GM21381 (cell line): Measurements from ENCODE around the gene UBE2E1.

Experiments
- ATAC-seq: cut with Tn5 transposase; IDR thresholded peaks from one replicate; pipeline ENCODE4 v1.9.1; 2021; ENCODE audit warnings: mild to moderate bottlenecking, moderate library complexity; ENCODE audit not compliant: unreplicated experiment

The UBE2E1 gene

DNA sequence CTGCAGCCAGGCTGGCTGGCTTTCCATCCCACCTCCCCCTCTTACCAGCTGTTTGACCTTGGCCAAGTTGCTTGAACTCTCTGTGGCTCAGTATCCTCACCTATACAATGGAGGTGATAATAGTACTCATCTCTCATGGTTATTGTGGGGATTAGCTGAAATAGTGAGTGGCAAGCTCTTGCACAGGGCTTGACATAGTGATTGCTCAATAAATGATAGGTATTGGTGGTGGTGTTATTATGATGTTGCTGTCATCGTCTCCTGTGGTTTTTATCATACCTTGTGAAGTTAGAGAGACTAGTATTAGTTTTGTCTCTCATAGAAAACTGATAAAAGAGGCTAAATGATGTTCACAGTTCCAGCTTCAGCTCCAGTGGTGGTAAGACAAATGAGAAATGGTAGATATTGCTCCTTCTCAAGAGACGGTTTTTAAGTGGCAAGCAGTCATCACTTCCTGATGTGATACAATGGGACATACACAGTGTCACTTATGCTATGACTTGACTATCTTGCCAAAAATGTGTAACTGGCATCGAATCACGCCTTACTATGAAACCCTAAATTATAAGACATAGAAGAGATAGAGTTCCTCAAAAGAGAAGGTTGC lies 12.1 kb upstream of the UBE2E1 start:
- ATAC-seq: no peak

DNA sequence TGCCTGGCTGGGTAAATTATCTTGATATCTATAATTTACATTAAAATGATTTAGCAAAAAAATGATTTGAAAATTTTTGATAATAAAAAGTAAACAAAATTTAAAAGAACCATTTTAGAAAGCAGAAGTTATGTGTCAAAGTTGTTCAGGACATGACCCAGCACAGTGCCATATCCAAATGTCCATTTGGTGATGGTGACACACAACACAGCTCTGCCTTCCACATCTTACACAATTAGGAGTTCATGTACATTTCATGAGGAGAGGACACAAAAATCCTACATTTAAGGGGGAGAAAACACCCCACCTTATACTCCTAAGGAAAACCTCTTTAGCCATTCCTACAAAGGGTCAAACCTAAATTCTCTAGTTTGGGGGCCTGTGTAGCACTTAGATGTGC lies 10.7 kb upstream of the UBE2E1 start:
- no peak for ATAC-seq

DNA sequence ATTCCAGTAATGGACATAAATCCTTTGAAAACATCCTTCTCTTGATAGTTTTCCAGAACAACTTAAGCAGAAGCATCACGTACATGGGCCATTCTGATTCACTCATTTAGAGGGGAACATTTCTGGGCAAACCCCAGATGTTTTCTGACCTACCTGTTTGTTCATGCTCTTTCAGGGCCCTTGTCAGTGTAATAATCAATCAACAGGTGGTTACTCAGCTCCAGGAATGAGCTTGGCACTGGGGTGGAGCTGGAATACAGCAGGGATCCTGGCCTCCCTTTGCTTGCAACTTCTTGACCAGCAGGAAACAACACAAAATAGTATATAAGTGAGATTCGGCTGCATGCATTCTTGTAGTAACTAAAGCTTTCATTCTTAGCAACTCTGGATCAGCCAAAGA lies 9.2 kb upstream of the UBE2E1 start:
- ATAC-seq: no peak

DNA sequence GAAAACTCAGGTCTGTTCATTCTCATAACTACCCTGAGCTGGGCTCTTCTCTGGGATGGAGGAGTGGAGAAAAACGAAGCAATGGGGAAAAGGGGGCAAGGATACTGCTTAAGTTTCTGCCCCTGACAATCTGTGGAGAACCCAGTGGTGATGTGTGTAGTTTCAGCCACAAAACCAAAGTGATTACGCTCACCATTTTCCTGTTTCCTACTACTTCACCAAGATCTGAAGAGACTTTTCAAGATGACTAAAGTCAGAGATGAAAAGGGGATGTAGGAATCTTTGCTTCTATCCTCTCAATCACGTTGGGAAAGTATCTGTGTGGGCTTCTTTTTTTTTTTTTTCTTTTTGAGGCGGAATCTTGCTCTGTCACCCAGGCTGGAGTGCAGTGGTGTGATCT lies 8.3 kb upstream of the UBE2E1 start:
- peak; percentile 92 for ATAC-seq

DNA sequence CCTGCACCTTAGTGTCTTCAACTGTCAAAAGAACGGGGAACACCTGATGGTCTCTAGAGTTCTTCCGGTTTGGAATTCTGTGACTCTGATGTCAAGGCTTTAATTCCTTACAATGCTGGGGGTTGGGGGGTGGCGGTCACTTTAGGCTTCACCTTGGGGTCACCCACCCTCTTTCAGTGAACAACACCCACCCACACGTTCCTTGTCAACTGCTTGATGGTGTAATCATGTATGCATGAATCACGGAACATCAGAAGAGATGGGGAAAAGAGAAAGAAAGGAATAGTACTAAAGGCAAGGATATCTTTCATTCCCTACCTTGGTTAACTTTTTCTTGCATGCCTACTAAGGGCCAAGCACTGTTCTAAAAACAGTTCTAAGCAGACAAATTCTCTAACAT lies 7.3 kb upstream of the UBE2E1 start:
- ATAC-seq: no peak

DNA sequence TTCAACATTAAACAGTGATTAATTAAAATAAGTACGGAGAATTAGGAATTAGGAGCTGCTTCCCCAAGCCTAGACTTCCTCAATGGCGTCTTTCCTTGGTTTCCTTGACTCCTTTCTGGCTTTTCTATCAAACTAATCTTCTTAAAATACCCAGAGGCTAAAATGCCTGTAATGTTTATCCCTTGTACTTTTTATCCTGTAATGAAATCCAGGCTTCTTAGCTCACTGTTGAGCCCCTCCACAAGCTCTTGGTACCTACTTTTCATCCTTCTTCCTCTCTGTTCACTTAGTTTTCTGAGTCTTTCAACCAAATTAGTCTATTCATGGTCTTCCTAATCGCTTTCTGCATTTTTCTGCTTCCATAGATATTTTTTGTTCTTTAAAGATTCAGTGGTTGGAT lies 6.9 kb upstream of the UBE2E1 start:
- ATAC-seq: no peak

DNA sequence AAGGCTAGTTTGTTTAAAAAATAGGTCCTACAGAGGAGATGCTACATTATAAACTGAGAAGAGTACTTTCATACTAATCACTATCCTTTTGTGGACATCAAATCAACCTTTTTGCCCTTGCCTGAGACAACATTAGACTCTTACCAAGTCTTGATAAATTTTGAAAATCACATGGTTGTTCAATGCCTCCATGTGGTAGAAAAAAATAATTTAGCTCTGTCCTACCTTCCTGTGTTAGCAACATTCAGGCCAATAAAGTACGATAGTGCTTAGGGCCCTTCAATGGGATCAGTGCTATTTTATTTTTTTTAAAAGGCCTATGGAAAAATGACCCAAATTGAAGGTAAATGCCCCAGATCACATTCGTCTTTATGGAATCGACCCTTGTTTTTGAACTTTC lies 5.0 kb upstream of the UBE2E1 start:
- no peak for ATAC-seq

DNA sequence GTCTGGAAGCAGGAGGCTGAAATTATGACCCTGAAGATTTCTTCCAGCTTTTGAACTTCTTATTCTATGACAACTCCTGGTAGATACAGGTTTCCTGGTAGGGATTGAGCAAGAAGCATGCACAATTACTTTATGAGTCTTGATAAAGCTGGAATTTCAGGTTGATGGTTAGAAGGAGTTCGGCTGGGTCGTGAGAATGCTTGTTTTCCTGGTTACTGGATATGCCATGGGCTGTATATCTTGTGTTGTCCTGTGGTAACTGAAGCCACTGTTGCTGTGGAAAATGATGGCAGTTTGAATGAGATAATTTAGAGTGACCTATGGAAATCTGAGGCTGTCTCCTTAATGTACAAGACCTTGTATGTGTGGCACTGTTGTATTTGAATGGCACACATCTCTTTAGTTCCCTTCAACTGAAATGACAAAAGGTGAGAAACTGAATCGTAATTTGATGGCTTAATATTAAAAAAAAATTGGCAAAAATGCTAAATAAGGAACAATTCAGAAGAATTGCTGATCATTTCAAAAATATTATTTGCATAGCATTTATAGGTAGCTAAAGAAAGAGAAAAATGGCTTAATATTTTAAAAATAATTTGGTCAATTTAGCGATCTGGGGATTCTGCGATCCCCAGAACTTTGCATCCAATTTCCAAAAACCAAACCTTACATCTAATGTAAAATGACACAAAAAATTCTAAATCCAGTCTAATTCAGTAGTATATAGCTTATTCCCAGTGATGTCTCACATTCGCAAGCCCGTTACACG lies 1.1 kb upstream of the UBE2E1 start:
- ATAC-seq: no peak

DNA sequence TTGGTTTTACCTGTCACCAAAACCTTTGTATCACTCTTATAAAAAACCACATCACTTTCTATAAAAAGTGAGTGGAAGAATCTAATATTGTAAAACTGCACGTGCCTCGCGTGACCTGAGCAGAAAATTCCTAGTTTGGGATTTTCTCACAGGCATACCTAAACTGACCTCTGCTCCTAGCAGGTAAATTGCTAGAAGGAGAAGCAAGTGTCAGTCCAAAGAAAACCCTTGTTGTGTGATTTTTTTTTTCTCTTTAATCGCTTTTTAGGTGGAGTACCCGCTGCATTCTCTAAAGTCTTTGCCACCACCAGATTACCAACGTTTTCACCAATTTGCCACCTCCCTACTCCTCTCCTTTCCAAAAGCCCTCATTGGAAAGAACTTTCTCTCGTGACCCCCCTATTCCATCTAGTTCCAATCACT lies 534 bp upstream of the UBE2E1 start:
- no peak for ATAC-seq

DNA sequence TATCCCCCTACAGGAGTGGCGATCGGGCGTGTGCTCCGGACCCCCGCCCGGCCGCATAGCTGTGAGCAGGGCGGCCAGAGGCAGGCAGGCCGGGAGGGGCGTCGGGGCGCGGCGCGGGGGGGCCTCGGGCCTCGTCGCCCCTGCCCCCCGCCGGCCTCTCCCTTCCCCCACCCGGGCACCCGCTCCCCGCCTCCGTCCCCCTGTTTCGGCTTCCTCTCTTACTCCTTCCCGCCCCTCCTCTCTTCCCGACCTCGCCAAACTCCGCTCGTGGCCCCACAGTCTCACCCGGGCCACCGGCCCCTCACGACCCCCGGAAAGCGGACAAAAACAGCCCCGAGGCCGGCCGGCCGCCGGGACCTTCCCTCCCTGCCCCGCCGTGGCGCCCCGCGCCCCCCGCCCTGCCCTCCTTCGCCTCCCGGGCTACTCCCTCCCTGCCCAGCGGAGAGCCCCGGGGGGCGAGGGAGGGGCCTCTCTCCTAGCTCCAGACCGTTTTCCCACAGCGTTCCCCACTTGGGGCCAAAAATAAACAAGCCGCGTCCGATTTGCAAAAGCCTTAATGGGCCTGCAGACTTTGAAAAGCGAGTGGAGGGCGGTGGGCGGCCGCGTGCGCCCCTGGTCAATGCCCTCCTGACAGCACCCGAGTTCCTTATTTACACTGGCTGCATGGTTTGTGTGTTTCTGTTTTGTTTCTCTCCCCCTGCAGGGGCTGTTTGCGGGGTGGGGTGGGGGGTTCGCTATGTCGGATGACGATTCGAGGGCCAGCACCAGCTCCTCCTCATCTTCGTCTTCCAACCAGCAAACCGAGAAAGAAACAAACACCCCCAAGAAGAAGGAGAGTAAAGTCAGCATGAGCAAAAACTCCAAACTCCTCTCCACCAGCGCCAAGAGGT lies 1.0 kb downstream of the UBE2E1 start:
- peak; percentile 2 for ATAC-seq

DNA sequence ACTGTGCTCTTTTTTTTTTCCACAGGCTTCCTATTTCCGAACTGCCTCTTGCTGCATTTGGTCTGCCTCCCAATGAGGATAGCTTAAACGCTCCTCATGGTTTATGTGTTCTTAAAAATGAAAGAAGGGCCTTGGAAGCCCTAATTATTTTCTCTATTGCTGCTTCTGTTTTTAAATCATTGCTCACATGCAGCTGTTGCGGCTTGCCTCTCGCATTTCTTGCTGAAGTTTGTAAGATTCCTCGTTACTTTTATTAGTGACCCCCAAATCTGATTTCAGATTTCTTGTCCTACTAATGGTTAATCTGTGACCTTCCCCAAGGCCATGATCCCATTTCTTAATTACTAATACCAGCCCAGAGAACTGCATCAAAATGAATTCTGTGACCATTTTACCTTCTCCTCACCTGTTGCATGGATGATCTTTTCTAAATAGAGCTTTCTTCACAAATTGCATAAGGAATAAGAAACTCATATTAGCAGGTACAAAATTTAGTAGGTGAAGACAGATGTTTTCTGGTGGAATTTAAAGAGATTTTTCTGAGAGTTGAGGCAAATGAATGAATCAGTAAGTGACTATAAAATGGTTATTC lies 1.8 kb downstream of the UBE2E1 start:
- ATAC-seq: no peak

DNA sequence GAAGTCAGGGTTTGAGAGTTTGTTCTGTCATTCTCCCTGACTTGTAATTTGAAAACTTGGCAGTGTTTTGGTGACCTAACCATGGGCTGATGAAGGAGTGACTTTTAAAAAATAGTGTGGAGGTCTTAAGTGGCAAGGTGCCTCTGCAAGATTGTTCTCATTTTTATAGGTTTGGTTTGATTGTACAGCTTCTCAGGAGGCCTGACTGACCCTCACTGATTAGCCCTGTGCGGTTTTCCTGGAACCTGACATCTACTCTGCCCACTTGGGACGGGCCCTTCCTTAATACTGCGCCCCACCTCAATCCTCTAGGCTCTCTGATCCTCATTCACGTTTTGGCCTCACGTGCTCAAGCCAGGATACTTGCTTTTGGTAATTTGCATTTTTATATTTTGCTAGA lies 2.8 kb downstream of the UBE2E1 start:
- ATAC-seq: no peak

DNA sequence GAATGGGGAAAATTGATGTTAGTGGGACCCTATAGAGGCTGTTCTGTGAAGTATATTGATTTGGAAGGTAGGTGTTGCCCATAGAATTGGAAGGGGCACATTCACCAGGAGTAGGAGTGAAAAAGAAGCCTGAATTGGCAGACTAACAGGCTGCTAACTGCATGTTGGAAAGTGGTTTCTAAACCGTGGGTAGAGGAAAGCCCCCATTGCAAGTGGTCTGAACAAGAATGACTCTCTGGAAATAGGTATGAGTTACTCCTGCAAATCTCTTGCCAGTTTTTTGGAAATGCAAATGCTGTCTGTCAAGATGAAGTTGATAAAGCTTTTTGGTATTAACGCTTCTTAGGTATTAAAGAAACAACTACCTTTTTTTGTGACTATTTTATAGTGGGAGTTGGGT lies 3.5 kb downstream of the UBE2E1 start:
- no peak for ATAC-seq

DNA sequence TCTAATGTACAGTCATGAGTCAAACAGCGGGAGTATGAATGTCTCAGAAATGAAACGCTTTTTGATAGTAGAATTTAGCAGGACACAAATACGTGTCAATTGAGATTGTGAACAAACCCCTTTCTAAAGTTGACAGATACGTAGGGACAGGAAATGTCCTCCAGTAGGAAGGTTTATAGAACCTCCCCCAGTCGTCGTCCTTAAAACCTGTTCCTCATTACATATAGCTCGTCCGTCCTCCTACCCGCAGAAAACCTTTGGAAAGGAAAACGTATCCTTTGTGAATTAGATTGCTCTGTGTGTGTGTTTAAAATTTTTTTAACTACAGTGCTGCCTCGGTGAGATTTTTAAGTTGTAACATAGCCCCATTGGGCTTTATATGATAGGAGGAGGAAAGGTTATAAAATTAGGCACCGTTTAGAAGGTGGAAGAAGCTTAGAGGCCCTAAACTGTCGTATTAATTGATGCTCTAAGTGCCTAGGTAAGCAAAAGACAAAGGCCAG lies 4.1 kb downstream of the UBE2E1 start:
- no peak for ATAC-seq

DNA sequence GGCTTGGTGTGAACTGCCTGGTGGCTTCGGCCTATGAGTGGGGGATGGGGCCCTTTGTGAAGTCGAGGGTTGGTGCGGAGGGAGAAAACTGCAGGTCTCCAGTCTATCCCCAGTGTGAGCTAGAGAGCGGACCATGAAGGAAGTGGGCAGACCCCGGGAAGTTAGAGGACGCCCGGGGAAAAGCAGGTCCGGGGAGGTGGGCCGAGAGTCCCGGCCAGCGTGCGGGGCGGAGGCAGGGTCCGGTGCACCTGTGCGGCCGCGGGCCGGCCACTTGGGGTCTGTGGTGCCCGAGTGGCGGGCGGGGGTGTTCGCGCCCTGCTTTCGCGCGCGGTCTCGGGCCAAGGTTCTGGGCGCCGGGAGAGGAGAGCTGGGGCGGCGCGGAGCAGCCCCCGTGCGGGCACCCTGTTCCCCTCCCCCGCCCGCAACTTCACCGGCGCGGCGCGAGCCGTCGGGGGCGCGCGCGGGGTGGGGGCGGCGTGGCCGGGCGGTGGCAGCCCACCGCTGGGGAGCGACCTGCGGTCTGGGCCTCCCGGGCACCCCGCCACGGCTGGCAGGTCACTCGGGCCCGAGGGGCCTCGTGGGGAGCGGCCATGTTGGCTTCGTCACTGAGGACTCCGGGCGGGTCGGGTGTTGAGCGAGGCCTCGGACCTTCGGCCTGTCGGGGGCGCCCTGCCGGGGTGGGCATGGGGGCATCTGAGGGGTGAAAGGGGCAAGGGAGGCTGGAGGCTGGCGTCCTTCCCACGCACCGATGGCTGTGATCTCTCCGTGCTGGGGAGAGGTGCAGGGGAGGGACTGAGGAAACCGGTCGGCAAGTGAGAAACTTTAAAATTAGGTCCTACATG lies 4.8 kb downstream of the UBE2E1 start:
- peak; percentile 34 for ATAC-seq

DNA sequence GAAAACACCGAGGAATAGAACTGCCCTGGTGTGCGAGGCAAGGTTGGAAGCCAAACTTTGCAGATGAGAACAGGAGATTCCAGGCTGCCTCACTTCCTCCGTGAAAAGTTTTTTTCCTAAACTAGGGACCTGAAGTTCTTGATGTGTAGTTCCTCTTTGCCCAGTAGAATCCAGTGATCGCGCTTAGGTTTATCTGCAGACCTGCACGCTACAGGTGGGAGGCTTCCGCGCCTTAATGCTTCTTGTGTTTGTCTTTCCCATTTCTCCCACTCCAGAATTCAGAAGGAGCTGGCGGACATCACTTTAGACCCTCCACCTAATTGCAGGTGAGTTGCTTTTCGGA lies 5.4 kb downstream of the UBE2E1 start:
- ATAC-seq: no peak

DNA sequence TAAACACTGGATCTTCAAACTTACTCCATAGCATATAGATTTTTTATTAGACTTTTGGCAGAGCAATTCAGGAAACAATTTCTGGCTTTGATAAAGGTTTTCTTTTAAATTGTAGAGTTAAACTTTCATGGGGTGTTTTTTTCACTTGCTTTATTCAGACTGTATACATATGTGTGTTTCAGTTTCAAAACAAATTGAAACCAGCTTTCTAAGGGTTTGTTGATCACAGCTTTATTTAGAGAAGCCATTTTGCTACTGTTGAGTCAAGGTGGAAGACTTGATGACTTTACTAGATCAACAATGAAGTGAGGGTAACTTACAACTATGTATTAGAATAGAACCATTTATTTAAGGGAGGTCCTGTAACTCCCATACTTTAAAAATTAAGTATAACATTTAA lies 6.2 kb downstream of the UBE2E1 start:
- peak; percentile 53 for ATAC-seq

DNA sequence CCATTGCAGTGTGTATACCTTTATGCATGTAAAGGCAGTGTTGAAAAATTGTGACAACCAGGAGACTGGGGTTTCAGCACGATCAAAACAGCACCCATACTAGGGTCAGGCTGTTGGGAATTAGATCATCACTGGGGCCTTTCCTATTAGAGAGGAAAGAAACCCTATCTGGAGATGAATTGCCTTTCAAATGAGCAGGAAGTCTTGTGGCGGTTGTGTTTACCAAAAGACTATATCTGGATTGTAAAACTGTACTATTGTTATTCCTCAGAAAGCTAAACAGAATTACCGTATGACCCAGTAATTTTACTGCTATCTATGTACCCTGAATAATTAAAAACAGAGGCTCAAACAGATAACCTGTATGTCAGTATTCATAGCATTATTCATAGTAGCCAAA lies 10.1 kb downstream of the UBE2E1 start:
- no peak for ATAC-seq

DNA sequence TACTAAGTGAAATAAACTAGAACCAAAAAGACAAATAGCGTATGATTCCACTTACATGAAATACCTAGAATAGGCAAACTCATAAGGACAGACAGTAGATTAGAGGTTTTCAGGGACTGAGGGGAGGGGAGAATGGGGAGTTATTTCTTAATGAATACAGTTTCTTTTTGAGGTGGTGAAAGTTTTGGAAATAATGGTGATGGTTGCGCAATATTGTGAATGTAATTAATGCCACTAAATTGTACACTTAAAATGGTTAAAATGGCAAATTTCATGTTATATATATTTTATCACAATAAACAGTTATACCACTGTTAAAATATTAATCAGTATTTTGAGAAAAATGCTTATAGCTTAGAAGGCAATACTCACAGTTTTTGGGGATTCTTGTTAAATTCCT lies 11.0 kb downstream of the UBE2E1 start:
- no peak for ATAC-seq

DNA sequence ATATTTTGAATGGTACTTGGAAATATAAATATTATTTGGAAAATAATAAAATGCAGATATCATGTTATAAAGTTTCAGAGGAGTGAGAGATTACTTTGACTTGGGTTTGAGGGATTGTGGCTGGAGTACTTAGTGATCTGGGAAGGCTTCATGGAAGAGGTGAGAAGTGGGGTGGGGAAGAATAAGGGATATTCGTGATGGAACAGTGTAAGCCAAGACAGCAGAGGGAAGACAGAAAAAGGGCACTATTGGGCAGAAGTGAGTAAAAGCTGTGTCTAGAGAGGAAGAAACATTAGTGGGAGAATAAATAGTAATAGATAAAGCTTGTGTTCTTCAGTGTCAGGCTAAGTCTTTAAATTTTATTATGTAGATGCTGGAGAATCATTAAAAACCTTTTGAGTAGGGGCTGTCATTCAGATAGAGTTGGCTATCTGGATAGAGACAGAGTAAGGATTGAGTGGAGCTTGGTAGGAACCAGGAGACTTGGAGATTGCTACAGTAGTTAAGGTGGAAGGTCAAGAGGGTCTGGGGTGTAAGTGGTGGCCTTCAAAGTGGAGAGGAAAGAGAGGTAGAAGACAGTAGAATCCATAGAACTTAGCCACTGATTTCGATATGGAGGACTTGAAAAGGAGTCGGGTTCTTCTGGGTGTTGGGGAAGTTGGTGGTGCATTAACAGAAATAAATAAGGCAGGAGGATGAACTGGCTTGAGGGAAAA lies 11.9 kb downstream of the UBE2E1 start:
- ATAC-seq: no peak
